SK-N-SH treated with all-trans-retinoic acid at 6 μM for 48 hours (cell line): ENCODE results near the gene PBX1.

Experiments used
- GLIS3 ChIP-seq: fragments of 250-450 bp; sonication (Bioruptor Pico); IDR thresholded peaks from 2 replicates; pipeline ENCODE4 v1.5.0; 2020; ENCODE audit warnings: mild to moderate bottlenecking, moderate library complexity
- RARB ChIP-seq: fragments of 250-450 bp; sonication (Bioruptor Pico); IDR thresholded peaks from 2 replicates; pipeline ENCODE4 v1.8.0; 2021; ENCODE audit warnings: mild to moderate bottlenecking, moderate library complexity
- TCF4 ChIP-seq: fragments of 250-450 bp; sonication (Bioruptor Pico); IDR thresholded peaks from 2 replicates; pipeline ENCODE4 v1.8.0; 2021; ENCODE audit warnings: mild to moderate bottlenecking, moderate library complexity, borderline replicate concordance
- ZC3H10 ChIP-seq: fragments of 250-450 bp; sonication (Bioruptor Pico); IDR thresholded peaks from 2 replicates; pipeline ENCODE4 v1.5.1; 2021; ENCODE audit warnings: mild to moderate bottlenecking, moderate library complexity
- ZFP30 ChIP-seq: fragments of 450-650 bp; formaldehyde crosslinking; IDR thresholded peaks from 2 replicates; pipeline ENCODE4 v1.5.0; 2022; ENCODE audit warnings: mild to moderate bottlenecking, moderate library complexity
- TF ChIP-seq, protein P1 (sequence below): fragments of 250-450 bp; sonication (Bioruptor Pico); IDR thresholded peaks from 2 replicates; pipeline ENCODE4 v1.5.1; 2020; ENCODE audit warnings: low read depth, mild to moderate bottlenecking, moderate library complexity
- TF ChIP-seq, protein P2 (sequence below): fragments of 250-450 bp; sonication (Bioruptor Pico); IDR thresholded peaks from 2 replicates; pipeline ENCODE4 v1.8.0; 2020; ENCODE audit warnings: mild to moderate bottlenecking, moderate library complexity, borderline replicate concordance
- TF ChIP-seq, protein P3 (sequence below): fragments of 250-450 bp; sonication (Bioruptor Pico); IDR thresholded peaks from 2 replicates; pipeline ENCODE4 v1.8.0; 2021; ENCODE audit warnings: low read depth, mild to moderate bottlenecking, moderate library complexity, borderline replicate concordance

DNA sequence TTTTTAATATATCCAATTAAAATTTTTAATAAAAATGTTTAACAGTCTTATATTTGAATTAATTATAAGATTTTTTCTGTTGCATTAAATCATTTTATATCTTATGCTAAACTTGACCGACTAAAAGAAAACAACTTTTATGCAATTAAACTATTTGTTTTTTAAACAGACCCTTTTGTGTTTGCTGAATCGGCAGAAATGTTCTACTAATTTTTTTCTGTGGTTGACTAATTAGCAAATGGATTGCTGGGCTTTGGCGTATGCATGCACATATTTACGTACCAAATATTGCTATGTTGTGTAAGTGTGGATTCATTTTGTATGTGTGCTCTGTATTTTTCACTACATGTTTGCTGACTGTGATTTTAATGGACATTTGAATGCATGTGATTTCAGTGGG, 174.8 kb downstream of the PBX1 start:
- TF ChIP-seq RARB (no peak), TCF4 (CRISPR knock-in tag) (no peak), ZC3H10 (no peak), ZFP30 (CRISPR knock-in tag) (no peak), GLIS3 (CRISPR knock-in tag) (no peak)
- TF ChIP-seq, protein P1, sequence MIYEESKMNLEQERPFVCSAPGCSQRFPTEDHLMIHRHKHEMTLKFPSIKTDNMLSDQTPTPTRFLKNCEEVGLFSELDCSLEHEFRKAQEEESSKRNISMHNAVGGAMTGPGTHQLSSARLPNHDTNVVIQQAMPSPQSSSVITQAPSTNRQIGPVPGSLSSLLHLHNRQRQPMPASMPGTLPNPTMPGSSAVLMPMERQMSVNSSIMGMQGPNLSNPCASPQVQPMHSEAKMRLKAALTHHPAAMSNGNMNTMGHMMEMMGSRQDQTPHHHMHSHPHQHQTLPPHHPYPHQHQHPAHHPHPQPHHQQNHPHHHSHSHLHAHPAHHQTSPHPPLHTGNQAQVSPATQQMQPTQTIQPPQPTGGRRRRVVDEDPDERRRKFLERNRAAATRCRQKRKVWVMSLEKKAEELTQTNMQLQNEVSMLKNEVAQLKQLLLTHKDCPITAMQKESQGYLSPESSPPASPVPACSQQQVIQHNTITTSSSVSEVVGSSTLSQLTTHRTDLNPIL (CRISPR knock-in tag) = no peak
- TF ChIP-seq, protein P2, sequence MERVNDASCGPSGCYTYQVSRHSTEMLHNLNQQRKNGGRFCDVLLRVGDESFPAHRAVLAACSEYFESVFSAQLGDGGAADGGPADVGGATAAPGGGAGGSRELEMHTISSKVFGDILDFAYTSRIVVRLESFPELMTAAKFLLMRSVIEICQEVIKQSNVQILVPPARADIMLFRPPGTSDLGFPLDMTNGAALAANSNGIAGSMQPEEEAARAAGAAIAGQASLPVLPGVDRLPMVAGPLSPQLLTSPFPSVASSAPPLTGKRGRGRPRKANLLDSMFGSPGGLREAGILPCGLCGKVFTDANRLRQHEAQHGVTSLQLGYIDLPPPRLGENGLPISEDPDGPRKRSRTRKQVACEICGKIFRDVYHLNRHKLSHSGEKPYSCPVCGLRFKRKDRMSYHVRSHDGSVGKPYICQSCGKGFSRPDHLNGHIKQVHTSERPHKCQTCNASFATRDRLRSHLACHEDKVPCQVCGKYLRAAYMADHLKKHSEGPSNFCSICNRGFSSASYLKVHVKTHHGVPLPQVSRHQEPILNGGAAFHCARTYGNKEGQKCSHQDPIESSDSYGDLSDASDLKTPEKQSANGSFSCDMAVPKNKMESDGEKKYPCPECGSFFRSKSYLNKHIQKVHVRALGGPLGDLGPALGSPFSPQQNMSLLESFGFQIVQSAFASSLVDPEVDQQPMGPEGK (CRISPR knock-in tag) = no peak
- TF ChIP-seq, protein P3, sequence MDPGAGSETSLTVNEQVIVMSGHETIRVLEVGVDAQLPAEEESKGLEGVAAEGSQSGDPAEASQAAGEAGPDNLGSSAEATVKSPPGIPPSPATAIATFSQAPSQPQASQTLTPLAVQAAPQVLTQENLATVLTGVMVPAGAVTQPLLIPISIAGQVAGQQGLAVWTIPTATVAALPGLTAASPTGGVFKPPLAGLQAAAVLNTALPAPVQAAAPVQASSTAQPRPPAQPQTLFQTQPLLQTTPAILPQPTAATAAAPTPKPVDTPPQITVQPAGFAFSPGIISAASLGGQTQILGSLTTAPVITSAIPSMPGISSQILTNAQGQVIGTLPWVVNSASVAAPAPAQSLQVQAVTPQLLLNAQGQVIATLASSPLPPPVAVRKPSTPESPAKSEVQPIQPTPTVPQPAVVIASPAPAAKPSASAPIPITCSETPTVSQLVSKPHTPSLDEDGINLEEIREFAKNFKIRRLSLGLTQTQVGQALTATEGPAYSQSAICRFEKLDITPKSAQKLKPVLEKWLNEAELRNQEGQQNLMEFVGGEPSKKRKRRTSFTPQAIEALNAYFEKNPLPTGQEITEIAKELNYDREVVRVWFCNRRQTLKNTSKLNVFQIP (CRISPR knock-in tag) = no peak
